Thoracic aorta (tissue), 2 donors: ENCODE results near the gene FSHB. TPM values are rescaled to one million over a fixed set of nuclear protein-coding genes. Genes with fewer than 3 reads are reported as not detected.

ENCODE experiments used
- ATAC-seq: fragments of 150-250 bp; one replicate; pipeline ENCODE4 v1.8.0; 2017; ENCODE audit warnings: low read depth; ENCODE audit not compliant: insufficient number of reproducible peaks, low FRiP score
- DNase-seq: peaks from one replicate; pipeline ENCODE4 v3.0.0-alpha.2; 2020; ENCODE audit warnings: low spot score
- H3K27ac ChIP-seq, 2 donors: fragments of 200-600 bp; sonication (generic); 1 replicate in 1 of 2; 2 replicates in 1 of 2; pipeline ENCODE4 v1.5.1; 2016; ENCODE audit warnings: mild to moderate bottlenecking in 2 of 2, moderate library complexity in 2 of 2
- H3K27me3 ChIP-seq: fragments of 200-600 bp; sonication (generic); replicated peaks from 2 replicates; pipeline ENCODE4 v1.6.0; 2016; ENCODE audit warnings: mild to moderate bottlenecking; ENCODE audit not compliant: insufficient read depth
- H3K36me3 ChIP-seq: fragments of 200-600 bp; sonication (generic); one replicate; pipeline ENCODE4 v1.5.1; 2016
- H3K4me1 ChIP-seq, 2 donors: fragments of 200-600 bp; sonication (generic); 1 replicate in 1 of 2; 2 replicates in 1 of 2; pipeline versions ENCODE4 v1.5.1 to v1.6.0; 2016; ENCODE audit warnings: low read depth in 2 of 2, mild to moderate bottlenecking in 1 of 2; ENCODE audit not compliant: control insufficient read depth in 1 of 2
- H3K4me3 ChIP-seq: fragments of 200-600 bp; sonication (generic); 2 replicates; pipeline ENCODE4 v1.5.1; 2016; ENCODE audit warnings: mild to moderate bottlenecking
- H3K9me3 ChIP-seq: fragments of 200-600 bp; sonication (generic); 2 replicates; pipeline ENCODE4 v1.5.1; 2016
- total RNA-seq, 2 donors: library from RNA; depleted of rRNA; stranded (reverse); fragments of >200 nt; gene quantifications; one replicate each; pipeline versions ENCODE4 v1.1.0 to v1.2.3, GENCODE V29; 2016
- TF ChIP-seq, protein P1 (sequence below): fragments of 200-600 bp; sonication (generic); IDR thresholded peaks from one replicate; pipeline ENCODE4 v1.5.1; 2019; ENCODE audit warnings: antibody characterized with exemption

The FSHB gene
- total RNA-seq, 2 donors from 2014 or later, result not detected

DNA sequence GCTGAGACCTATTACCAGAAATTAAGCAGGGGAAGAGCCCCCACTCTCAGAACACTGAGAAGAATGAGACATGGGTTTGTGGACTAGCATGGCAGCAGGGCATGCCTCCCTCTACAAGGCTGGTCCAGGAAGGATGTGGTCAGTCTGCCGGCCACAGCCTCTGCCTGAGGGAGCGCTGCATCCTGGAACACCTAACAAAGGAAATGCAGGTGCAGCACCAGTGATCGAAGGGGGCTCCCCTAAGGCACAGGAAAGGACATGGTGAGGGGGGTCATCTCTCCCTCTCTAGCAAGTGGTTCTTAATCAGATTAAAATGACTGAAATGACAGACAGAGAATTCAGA, 51.4 kb downstream of the FSHB start:
- Histone ChIP-seq H3K27me3 (no peaks in the 10 kb centered on the region), H3K4me3 (no peak overlapping the region), H3K36me3 (no peaks in the 10 kb centered on the region), H3K4me1 (no peaks in the 10 kb centered on the region), H3K27ac (no peak overlapping the region), H3K9me3 (no peaks in the 10 kb centered on the region)
- TF ChIP-seq, protein P1, sequence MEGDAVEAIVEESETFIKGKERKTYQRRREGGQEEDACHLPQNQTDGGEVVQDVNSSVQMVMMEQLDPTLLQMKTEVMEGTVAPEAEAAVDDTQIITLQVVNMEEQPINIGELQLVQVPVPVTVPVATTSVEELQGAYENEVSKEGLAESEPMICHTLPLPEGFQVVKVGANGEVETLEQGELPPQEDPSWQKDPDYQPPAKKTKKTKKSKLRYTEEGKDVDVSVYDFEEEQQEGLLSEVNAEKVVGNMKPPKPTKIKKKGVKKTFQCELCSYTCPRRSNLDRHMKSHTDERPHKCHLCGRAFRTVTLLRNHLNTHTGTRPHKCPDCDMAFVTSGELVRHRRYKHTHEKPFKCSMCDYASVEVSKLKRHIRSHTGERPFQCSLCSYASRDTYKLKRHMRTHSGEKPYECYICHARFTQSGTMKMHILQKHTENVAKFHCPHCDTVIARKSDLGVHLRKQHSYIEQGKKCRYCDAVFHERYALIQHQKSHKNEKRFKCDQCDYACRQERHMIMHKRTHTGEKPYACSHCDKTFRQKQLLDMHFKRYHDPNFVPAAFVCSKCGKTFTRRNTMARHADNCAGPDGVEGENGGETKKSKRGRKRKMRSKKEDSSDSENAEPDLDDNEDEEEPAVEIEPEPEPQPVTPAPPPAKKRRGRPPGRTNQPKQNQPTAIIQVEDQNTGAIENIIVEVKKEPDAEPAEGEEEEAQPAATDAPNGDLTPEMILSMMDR, result no peak
- ATAC-seq (no peak), DNase-seq (no peak)

Other genes with a start within 250 kb of the FSHB start
- gene KCNA4, start 214.0 kb upstream of the FSHB start, total RNA-seq, result under 1 TPM in 1 of 2 donors, not detected in 1; 0.21 TPM
- gene ARL14EP, start 92.1 kb downstream of the FSHB start, total RNA-seq, result 10 to 100 TPM; 16.7 to 24.6 TPM